Activated T-helper 1 cell treated with anti-CD3 and anti-CD28 coated beads, Interleukin-12 subunit alpha, Interleukin-12 subunit beta, Interleukin-2, Interleukin-4 antibody, amounts not matched to agents 30 ng/mL and 10 ng/mL and 1 ng/mL, durations not matched to agents 14 hours and 24 hours and 36 hours (primary cell): ENCODE data around the gene MYCBPAP. TPM values are rescaled to one million over a fixed set of nuclear protein-coding genes. Genes with fewer than 3 reads are reported as not detected.

Experiments
- DNase-seq: peaks from one replicate; pipeline ENCODE4 v3.0.0; 2021; ENCODE audit warnings: low spot score
- H3K27ac Mint-ChIP-seq: one replicate; pipeline ENCODE4 v1.8.0; 2021; ENCODE audit warnings: mild to moderate bottlenecking, mixed read lengths
- H3K27me3 Mint-ChIP-seq: one replicate; pipeline ENCODE4 v1.8.0; 2022; ENCODE audit warnings: mild to moderate bottlenecking, moderate library complexity, mixed read lengths; ENCODE audit not compliant: insufficient read depth
- H3K36me3 Mint-ChIP-seq: one replicate; pipeline ENCODE4 v1.8.0; 2021; ENCODE audit warnings: low read depth, mixed read lengths
- H3K4me1 Mint-ChIP-seq: one replicate; pipeline ENCODE4 v1.8.0; 2021; ENCODE audit warnings: low read depth, mixed read lengths
- H3K4me3 Mint-ChIP-seq: one replicate; pipeline ENCODE4 v1.8.0; 2021; ENCODE audit warnings: mild to moderate bottlenecking, moderate library complexity, mixed read lengths
- H3K9me3 Mint-ChIP-seq: one replicate; pipeline ENCODE4 v1.8.0; 2021; ENCODE audit warnings: mixed read lengths
- intact Hi-C: fragments of 100-400 bp; cut with micrococcal nuclease; formaldehyde crosslinking; loops from one replicate; pipeline ENCODE4 v1.15.1; 2024
- total RNA-seq: library from RNA; stranded (reverse); gene quantifications from 2 replicates; pipeline ENCODE4 v1.2.3, GENCODE V29; 2022

The MYCBPAP gene
- total RNA-seq, 1 donor from 2014 or later = 3.8 TPM

DNA sequence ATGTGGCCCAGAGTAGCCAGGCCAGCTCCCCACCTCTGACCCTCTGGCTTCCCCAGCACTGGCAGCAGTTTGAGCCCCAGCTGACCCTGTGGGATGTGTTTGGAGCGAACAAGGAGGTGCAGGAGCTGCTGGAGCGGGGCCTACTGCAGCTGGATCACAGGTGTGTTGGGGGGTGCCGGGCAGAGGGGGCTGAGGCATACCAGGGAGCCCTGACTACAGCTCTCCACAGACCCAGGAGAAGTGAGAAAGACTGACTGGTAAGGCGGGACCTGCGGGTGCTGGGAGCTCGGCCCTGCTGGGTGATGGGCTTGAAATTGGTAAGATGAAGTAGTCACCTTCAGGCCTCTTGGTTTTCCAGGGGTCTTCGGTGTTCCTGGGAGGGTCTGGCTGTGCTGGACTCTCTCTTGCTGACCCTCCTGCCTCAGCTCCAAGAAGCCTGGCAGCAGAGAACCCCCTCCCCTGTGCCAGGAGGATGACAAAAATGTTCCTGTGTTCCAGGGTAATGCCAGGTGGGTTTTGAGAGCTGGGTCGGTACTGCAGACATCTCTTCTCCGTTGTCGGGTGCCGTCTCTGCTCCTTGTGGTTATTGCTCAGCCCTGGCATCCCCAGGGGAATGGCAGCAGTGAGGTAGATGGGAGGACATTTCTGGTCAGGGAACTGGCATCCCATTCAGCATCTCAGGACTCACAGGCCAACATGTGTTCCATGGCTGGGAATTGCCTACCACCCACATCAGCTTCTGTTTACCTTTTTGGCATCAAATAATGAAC lies 23.7 kb upstream of the MYCBPAP start:
- intact Hi-C loops = loop anchor here (5.0 kb wide), 1 partner anchor 213 kb away; no protein-coding TSS in a partner anchor
- Mint-ChIP-seq H3K27me3 (no peaks in the 10 kb centered on the region), H3K4me1 (peaks cover 15% of the 10 kb centered on the region), H3K36me3 (peaks cover 27% of the 10 kb centered on the region), H3K27ac (no peak overlapping the region), H3K4me3 (no peak overlapping the region), H3K9me3 (no peaks in the 10 kb centered on the region)
- DNase-seq = no peak

- Mint-ChIP-seq H3K27me3 (no peaks in the 10 kb centered on the region), H3K36me3 (peaks cover 21% of the 10 kb centered on the region), H3K27ac (no peak overlapping the region), H3K4me3 (no peak overlapping the region), H3K4me1 (peaks cover 5% of the 10 kb centered on the region), H3K9me3 (no peaks in the 10 kb centered on the region)
- intact Hi-C loops = no loop called here
- DNase-seq = no peak
These were observed 20.8 kb upstream of the MYCBPAP start for GRCh38 chr17:50487213-50488096.

DNA sequence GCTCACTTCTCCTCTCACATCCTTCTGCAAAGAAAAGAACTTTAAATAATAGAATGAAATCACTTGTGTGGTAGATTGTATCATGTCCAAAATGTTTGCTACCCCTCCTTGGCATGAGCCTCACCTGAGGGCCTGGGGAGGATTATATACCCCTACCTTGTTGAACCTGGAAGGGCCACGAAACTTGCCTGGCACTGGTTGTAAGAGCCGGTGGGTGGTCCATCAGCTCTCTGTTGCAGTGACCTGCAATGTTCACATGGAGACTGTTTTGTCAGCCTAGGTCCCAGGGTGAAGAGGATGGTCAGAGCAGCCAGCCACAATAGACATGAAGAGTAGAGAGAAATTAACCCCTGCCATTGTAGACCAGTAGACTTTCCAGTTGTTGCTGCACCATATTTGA lies 19.4 kb upstream of the MYCBPAP start:
- DNase-seq = no peak
- Mint-ChIP-seq H3K27me3 (no peaks in the 10 kb centered on the region), H3K36me3 (peaks cover 13% of the 10 kb centered on the region), H3K4me1 (no peaks in the 10 kb centered on the region), H3K4me3 (no peak overlapping the region), H3K9me3 (no peaks in the 10 kb centered on the region), H3K27ac (no peak overlapping the region)
- intact Hi-C loops = no loop called here

DNA sequence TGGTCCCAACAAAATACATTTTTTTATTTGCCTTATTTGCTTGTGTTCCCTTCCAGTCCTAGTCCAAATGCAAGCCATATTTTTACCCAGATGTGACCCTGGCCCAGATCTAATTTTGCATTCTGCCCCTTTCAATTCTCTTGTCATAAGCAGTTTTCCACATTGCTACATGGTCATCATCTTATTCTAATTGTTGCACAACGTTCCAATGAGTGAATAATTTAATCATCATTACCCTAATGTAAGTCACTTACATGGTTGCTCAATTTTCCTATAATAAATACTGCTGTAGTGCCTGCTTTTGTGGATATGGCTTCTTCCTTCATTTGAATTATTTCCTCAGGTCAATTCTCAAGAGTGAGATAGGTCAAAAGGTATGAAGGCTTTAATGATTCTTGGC lies 16.7 kb upstream of the MYCBPAP start:
- Mint-ChIP-seq H3K27me3 (peaks cover 2% of the 10 kb centered on the region), H3K27ac (no peak overlapping the region), H3K9me3 (no peaks in the 10 kb centered on the region), H3K36me3 (peaks cover 1% of the 10 kb centered on the region), H3K4me3 (no peak overlapping the region), H3K4me1 (no peaks in the 10 kb centered on the region)
- intact Hi-C loops = no loop called here
- DNase-seq = no peak

GRCh38 chr17:50492214-50492613 lies 16.0 kb upstream of the MYCBPAP start:
- Mint-ChIP-seq H3K4me3 (no peak overlapping the region), H3K4me1 (no peaks in the 10 kb centered on the region), H3K27me3 (peaks cover 2% of the 10 kb centered on the region), H3K36me3 (peaks cover 1% of the 10 kb centered on the region), H3K9me3 (no peaks in the 10 kb centered on the region), H3K27ac (no peak overlapping the region)
- no peak for DNase-seq
- intact Hi-C loops = no loop called here

DNA sequence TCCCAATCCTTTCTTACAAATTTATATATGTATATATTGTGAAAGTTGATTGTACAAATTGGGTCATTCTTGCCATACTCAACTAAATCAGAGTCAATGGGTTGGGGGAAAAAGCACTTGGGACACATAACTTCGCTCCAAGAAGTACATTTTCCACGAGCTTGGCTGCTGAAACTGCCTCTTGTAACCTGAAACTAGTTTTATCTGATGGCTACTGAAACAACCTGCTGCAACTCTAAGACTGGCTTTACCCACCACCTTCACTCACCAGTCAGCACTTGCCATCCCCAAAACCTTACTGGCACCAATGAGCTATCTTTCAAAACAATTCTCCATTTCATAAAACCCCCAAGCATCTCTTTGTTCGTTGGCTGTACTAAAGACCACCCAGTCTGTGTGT lies 14.5 kb upstream of the MYCBPAP start:
- H3K27ac Mint-ChIP-seq = no peak overlapping the region
- intact Hi-C loops = no loop called here

GRCh38 chr17:50495217-50495823 lies 12.9 kb upstream of the MYCBPAP start:
- H3K4me1 Mint-ChIP-seq = no peaks in the 10 kb centered on the region
- H3K27me3 Mint-ChIP-seq = peaks cover 2% of the 10 kb centered on the region
- H3K27ac Mint-ChIP-seq = no peak overlapping the region
- no peak for DNase-seq
- H3K4me3 Mint-ChIP-seq = no peak overlapping the region
- no peaks in the 10 kb centered on the region for H3K9me3 Mint-ChIP-seq
- intact Hi-C loops = no loop called here
- no peaks in the 10 kb centered on the region for H3K36me3 Mint-ChIP-seq

More for the DNA sequence above, 14.5 kb upstream of the MYCBPAP start:
- Mint-ChIP-seq H3K27me3 (peaks cover 2% of the 10 kb centered on the region), H3K4me1 (no peaks in the 10 kb centered on the region), H3K9me3 (no peaks in the 10 kb centered on the region), H3K36me3 (no peaks in the 10 kb centered on the region), H3K4me3 (no peak overlapping the region)
- no peak for DNase-seq

- no peak overlapping the region for H3K27ac Mint-ChIP-seq
- intact Hi-C loops = no loop called here
- H3K4me1 Mint-ChIP-seq = no peaks in the 10 kb centered on the region
These were observed 12.3 kb upstream of the MYCBPAP start for GRCh38 chr17:50495918-50496317.

GRCh38 chr17:50498021-50498874 lies 10.0 kb upstream of the MYCBPAP start:
- intact Hi-C loops = no loop called here
- Mint-ChIP-seq H3K27ac (no peak overlapping the region), H3K36me3 (no peaks in the 10 kb centered on the region), H3K27me3 (peaks cover 2% of the 10 kb centered on the region), H3K9me3 (no peaks in the 10 kb centered on the region), H3K4me3 (no peak overlapping the region), H3K4me1 (peaks cover under 1% of the 10 kb centered on the region)
- no peak for DNase-seq

More at GRCh38 chr17:50495918-50496317, 12.3 kb upstream of the MYCBPAP start:
- no peaks in the 10 kb centered on the region for H3K9me3 Mint-ChIP-seq
- no peak for DNase-seq
- no peaks in the 10 kb centered on the region for H3K36me3 Mint-ChIP-seq
- peaks cover 2% of the 10 kb centered on the region for H3K27me3 Mint-ChIP-seq
- no peak overlapping the region for H3K4me3 Mint-ChIP-seq

DNA sequence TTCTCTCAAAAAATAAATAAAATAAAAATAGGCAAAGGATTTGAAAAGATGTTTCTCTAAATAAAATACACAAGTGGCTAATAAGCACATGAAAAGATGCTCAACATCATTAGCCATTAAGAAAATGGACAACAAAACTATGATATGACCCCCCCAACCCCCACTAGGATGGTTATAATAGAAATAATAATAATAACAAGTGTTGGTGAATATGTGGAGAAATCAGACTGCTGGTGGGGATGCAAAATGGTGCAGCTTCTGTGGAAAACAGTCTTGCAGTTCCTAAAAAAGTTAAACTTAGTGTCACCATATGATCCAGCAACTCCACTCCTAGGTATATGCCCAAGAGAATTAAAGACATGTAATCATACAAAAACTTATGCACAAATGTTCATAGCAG lies 9.0 kb upstream of the MYCBPAP start:
- Mint-ChIP-seq H3K4me1 (peaks cover 10% of the 10 kb centered on the region), H3K27me3 (peaks cover 2% of the 10 kb centered on the region), H3K36me3 (no peaks in the 10 kb centered on the region), H3K4me3 (no peak overlapping the region), H3K27ac (no peak overlapping the region), H3K9me3 (no peaks in the 10 kb centered on the region)
- intact Hi-C loops = no loop called here
- DNase-seq = no peak

GRCh38 chr17:50499721-50500120 lies 8.5 kb upstream of the MYCBPAP start:
- Mint-ChIP-seq H3K36me3 (no peaks in the 10 kb centered on the region), H3K27ac (no peak overlapping the region), H3K27me3 (peaks cover 2% of the 10 kb centered on the region), H3K4me1 (peaks cover 14% of the 10 kb centered on the region), H3K4me3 (no peak overlapping the region), H3K9me3 (no peaks in the 10 kb centered on the region)
- no peak for DNase-seq
- intact Hi-C loops = no loop called here

- no peak for DNase-seq
- H3K4me3 Mint-ChIP-seq = no peak overlapping the region
- H3K27ac Mint-ChIP-seq = no peak overlapping the region
- peaks cover 20% of the 10 kb centered on the region for H3K4me1 Mint-ChIP-seq
- H3K36me3 Mint-ChIP-seq = no peaks in the 10 kb centered on the region
- no peaks in the 10 kb centered on the region for H3K9me3 Mint-ChIP-seq
- peaks cover 3% of the 10 kb centered on the region for H3K27me3 Mint-ChIP-seq
- intact Hi-C loops = loop anchor here (1.0 kb wide), 1 partner anchor 19 kb away; no protein-coding TSS in a partner anchor
These were observed 7.2 kb upstream of the MYCBPAP start for GRCh38 chr17:50501054-50501453.
